Measurements from ENCODE around the gene HPCAL1. TPM values are rescaled to one million over a fixed set of nuclear protein-coding genes. Genes with fewer than 3 reads are reported as not detected.

The HPCAL1 gene
- total and polyA plus RNA-seq, 10 of the 15 experiments (the other 5 are each of a cell fraction or from before 2014, with no cell fraction given), result 0.40 to 12.8 (median 7.9) TPM

DNA sequence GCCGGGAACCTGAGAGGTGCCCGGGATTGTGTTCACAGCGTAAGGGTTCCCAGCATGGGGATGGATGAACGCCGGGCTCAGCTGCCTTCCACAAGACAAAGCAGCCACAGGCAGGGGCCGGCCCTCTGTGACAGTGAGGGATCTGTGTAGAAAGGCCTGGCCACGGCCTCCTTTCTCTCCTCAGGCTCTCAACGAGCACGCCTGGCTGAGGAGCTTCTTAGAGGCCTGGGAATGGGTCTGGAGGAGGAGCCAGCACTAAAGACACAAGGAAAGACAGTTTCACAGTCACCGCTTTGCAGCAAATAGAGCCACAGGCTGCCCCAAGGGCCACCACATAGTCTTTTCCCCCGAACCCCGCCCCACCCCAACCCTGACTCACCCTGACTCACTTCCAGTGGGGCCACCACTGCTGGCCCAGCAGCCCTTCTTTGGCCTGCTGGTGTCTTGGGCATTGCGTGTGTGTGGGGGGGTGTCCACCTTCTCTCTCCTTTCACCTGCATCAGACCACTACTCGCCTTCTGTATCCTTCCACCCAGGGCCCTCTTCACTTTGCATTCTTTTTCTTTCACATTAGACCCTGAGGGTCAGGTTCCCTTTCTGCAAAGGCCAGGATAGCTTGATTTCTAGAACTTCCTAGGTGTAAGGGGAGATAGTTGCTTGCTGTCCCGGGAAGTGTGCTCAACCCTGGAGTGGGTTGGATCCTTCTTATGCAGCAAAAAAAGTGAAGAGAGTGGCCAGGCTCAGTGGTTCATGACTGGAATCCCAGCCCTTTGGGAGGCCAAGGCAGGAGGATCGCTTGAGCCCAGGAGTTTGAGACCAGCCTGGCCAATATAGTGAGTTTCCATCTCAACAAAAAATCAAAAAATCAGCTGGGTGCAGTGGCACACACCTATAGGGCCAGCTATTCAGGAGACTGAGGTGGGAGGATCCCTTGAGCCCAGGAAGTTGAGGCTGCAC is 19.3 kb upstream of the HPCAL1 start:
- BruUV-seq (replicated peaks), result no TSS peak
- in situ Hi-C loops (cut with MboI) (no loop called here), intact Hi-C loops (cut with micrococcal nuclease; ENCODE audit: unreplicated experiment) (no loop called here)
- Histone ChIP-seq H3K27me3 (replicated peaks in 1 of 2; ENCODE audit: control insufficient read depth in 2 of 2, insufficient read depth in 2 of 2, low read length in 1 of 2) (no peaks in the 10 kb centered on the region), H3K27ac (ENCODE audit: control insufficient read depth, insufficient read depth) (no peak overlapping the region), H3K9ac (ENCODE audit: control insufficient read depth, insufficient read depth, low read length) (no peak overlapping the region), H3K4me3 (no peak overlapping the region), H3K4me1 (ENCODE audit: control insufficient read depth, insufficient read depth, low read length) (no peaks in the 10 kb centered on the region; the same call in 1 of the 2 replicates), H4K20me1 (ENCODE audit: control insufficient read depth, insufficient read depth) (no peaks in the 10 kb centered on the region), H3K9me3 (replicated peaks; ENCODE audit: control insufficient read depth, insufficient read depth, low read length) (no peaks in the 10 kb centered on the region), H2AFZ (ENCODE audit: control insufficient read depth, low read depth, low read length) (no peak overlapping the region), H3K79me2 (ENCODE audit: control insufficient read depth, insufficient read depth, low read length) (no peaks in the 10 kb centered on the region), H3K4me2 (ENCODE audit: control insufficient read depth, insufficient read depth) (no peak overlapping the region), H3K36me3 (ENCODE audit: control insufficient read depth in 2 of 2, insufficient read depth in 2 of 2, low read length in 1 of 2) (no peaks in the 10 kb centered on the region)
- TF ChIP-seq SMC3 (IDR thresholded peaks at IDR 0.05; ENCODE audit: borderline replicate concordance, low read length) (no peak), FOXM1 (IDR thresholded peaks at IDR 0.05; ENCODE audit: low read depth, low read length) (no peak), NBN (IDR thresholded peaks at IDR 0.05) (no peak), STAT3 (IDR thresholded peaks at IDR 0.05; ENCODE audit: low read depth, low read length) (no peak), SREBF1 (IDR thresholded peaks at IDR 0.05; ENCODE audit: low read length) (no peak)
- ATAC-seq (no peak), FAIRE-seq (no peak), DNase-seq (ENCODE audit: low read depth, low spot score) (no peak)
- ChIA-PET POLR2A (interaction anchor here (0.6 to 0.7 kb wide), 2 partner anchors 100 to 211 kb away, joined by 3 to 4 read pairs; no protein-coding TSS in a partner anchor), SMC1A (ENCODE audit: uncharacterized antibody, unreplicated experiment) (interaction anchor here (1.1 to 1.7 kb wide), 2 partner anchors 18 to 126 kb away, joined by 3 to 6 read pairs; no protein-coding TSS in a partner anchor), CTCF (interaction anchor here (1.2 kb wide), 1 partner anchor 125 kb away, joined by 3 read pairs; no protein-coding TSS in a partner anchor), RAD21 (ENCODE audit: unreplicated experiment) (interaction anchor here (0.8 to 1.7 kb wide), 3 partner anchors 125 to 217 kb away, joined by 3 to 5 read pairs (median 4); no protein-coding TSS in a partner anchor)
- 41% methylated on average over 16 of the region's 16 CpGs for WGBS (ENCODE audit: insufficient coverage, insufficient replicate concordance, low lambda C conversion rate, missing lambda C conversion rate)
